ENCODE measurements around the gene OR10G3.

OR10G3 gene
- long read RNA-seq, result 0 reads

- DNase-seq (ENCODE audit: low read depth in 1 of 2, low spot score in 1 of 2), result no peak
- no peak for TF ChIP-seq GABPA (IDR thresholded peaks at IDR 0.05; ENCODE audit: low read depth)
- TF ChIP-seq CTCF (IDR thresholded peaks at IDR 0.05; ENCODE audit: insufficient read depth, low read length), result no peak
- no peak for TF ChIP-seq SPI1 (IDR thresholded peaks at IDR 0.05; ENCODE audit: borderline replicate concordance, low read depth)
- no peak for TF ChIP-seq POLR2AphosphoS5 (IDR thresholded peaks at IDR 0.05; ENCODE audit: low read depth)
- no peak for TF ChIP-seq REST (IDR thresholded peaks at IDR 0.05; ENCODE audit: insufficient replicate concordance, low read depth)
- H3K27me3 ChIP-seq (ENCODE audit: insufficient read depth, poor library complexity, severe bottlenecking), result no peaks in the 10 kb centered on the region
- H3K4me3 ChIP-seq (replicated peaks; ENCODE audit: insufficient read depth, low read length), result no peak within 1 kb of the TSS
- no peak within 1 kb of the TSS for H3K27ac ChIP-seq (replicated peaks)
These were observed at the start of gene OR10G3 for GRCh38 chr14:21579976-21580375. Gene OR10G3, minus strand, starts transcription at chr14:21580076. Its CDS starts 9,332 bp downstream, at chr14:21570744.

GRCh38 chr14:21626491-21627230 is 46.8 kb upstream of the OR10G3 start:
- DNase-seq (ENCODE audit: low read depth in 1 of 2, low spot score in 1 of 2), result no peak
- Histone ChIP-seq H3K27ac (replicated peaks) (no peak overlapping the region), H3K4me3 (replicated peaks; ENCODE audit: insufficient read depth, low read length) (no peak overlapping the region), H3K27me3 (ENCODE audit: insufficient read depth, poor library complexity, severe bottlenecking) (peaks cover 2% of the 10 kb centered on the region)
- no peak for TF ChIP-seq POLR2AphosphoS5 (IDR thresholded peaks at IDR 0.05; ENCODE audit: low read depth)
- no peak for TF ChIP-seq REST (IDR thresholded peaks at IDR 0.05; ENCODE audit: insufficient replicate concordance, low read depth)
- no peak for TF ChIP-seq GABPA (IDR thresholded peaks at IDR 0.05; ENCODE audit: low read depth)
- TF ChIP-seq CTCF (IDR thresholded peaks at IDR 0.05; ENCODE audit: insufficient read depth, low read length), result no peak
- TF ChIP-seq SPI1 (IDR thresholded peaks at IDR 0.05; ENCODE audit: borderline replicate concordance, low read depth), result no peak

GRCh38 chr14:21617614-21618013 is 37.7 kb upstream of the OR10G3 start:
- TF ChIP-seq GABPA (IDR thresholded peaks at IDR 0.05; ENCODE audit: low read depth), result no peak
- Histone ChIP-seq H3K27me3 (ENCODE audit: insufficient read depth, poor library complexity, severe bottlenecking) (peaks cover 2% of the 10 kb centered on the region), H3K4me3 (replicated peaks; ENCODE audit: insufficient read depth, low read length) (no peak overlapping the region), H3K27ac (replicated peaks) (no peak overlapping the region)
- no peak for DNase-seq (ENCODE audit: low read depth in 1 of 2, low spot score in 1 of 2)

GRCh38 chr14:21614240-21614639 is 34.4 kb upstream of the OR10G3 start:
- TF ChIP-seq SPI1 (IDR thresholded peaks at IDR 0.05; ENCODE audit: borderline replicate concordance, low read depth) (no peak), CTCF (IDR thresholded peaks at IDR 0.05; ENCODE audit: insufficient read depth, low read length) (no peak), GABPA (IDR thresholded peaks at IDR 0.05; ENCODE audit: low read depth) (no peak), REST (IDR thresholded peaks at IDR 0.05; ENCODE audit: insufficient replicate concordance, low read depth) (no peak), POLR2AphosphoS5 (IDR thresholded peaks at IDR 0.05; ENCODE audit: low read depth) (no peak)
- no peak overlapping the region for H3K4me3 ChIP-seq (replicated peaks; ENCODE audit: insufficient read depth, low read length)
- H3K27me3 ChIP-seq (ENCODE audit: insufficient read depth, poor library complexity, severe bottlenecking), result no peaks in the 10 kb centered on the region
- no peak for DNase-seq (ENCODE audit: low read depth in 1 of 2, low spot score in 1 of 2)
- H3K27ac ChIP-seq (replicated peaks), result no peak overlapping the region
